ENCODE measurements around the gene PPP6R3. TPM values are rescaled to one million over a fixed set of nuclear protein-coding genes. Genes with fewer than 3 reads are reported as not detected.

The PPP6R3 gene
- polyA plus RNA-seq, 1 donor from 2014 or later: 111 TPM

DNA sequence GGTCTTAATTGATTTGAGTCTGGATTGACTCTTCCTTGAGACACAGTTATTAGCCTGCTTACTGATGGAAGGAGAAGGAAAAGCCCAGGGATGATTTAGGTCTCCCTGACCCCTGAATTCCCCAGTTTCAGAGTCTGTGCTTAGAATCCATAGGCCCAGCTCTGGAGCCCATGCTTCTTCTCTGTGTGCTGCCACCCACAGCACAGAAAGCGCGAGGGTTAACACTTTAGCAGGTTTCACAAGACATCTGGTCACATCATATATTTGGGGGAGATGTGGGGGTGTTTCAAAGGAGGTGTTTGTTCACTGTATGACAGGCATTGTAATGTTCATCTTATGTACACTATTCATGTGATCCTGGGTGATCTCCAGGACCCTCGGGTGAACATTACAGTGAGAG lies 107.0 kb downstream of the PPP6R3 start:
- no peaks in the 10 kb centered on the region for H3K9me3 ChIP-seq (ENCODE audit: low read length)
- no peak overlapping the region for H2AFZ ChIP-seq (ENCODE audit: low read depth, low read length)
- no peaks in the 10 kb centered on the region for H3K36me3 ChIP-seq (ENCODE audit: insufficient read depth, low read length)
- no peaks in the 10 kb centered on the region for H3F3A ChIP-seq (ENCODE audit: insufficient read depth, low read length, poor library complexity, severe bottlenecking)
- no peak for TF ChIP-seq MXI1 (conservative IDR thresholded peaks at IDR 0.05; ENCODE audit: poor library complexity, severe bottlenecking)
- TF ChIP-seq, protein P1, sequence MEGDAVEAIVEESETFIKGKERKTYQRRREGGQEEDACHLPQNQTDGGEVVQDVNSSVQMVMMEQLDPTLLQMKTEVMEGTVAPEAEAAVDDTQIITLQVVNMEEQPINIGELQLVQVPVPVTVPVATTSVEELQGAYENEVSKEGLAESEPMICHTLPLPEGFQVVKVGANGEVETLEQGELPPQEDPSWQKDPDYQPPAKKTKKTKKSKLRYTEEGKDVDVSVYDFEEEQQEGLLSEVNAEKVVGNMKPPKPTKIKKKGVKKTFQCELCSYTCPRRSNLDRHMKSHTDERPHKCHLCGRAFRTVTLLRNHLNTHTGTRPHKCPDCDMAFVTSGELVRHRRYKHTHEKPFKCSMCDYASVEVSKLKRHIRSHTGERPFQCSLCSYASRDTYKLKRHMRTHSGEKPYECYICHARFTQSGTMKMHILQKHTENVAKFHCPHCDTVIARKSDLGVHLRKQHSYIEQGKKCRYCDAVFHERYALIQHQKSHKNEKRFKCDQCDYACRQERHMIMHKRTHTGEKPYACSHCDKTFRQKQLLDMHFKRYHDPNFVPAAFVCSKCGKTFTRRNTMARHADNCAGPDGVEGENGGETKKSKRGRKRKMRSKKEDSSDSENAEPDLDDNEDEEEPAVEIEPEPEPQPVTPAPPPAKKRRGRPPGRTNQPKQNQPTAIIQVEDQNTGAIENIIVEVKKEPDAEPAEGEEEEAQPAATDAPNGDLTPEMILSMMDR (IDR thresholded peaks at IDR 0.05; ENCODE audit: poor library complexity, severe bottlenecking): no peak
- no peak for TF ChIP-seq TAF1 (IDR thresholded peaks at IDR 0.05; ENCODE audit: low read depth)
- TF ChIP-seq EP300 (conservative IDR thresholded peaks at IDR 0.05; ENCODE audit: poor library complexity, severe bottlenecking): no peak
- TF ChIP-seq RAD21 (conservative IDR thresholded peaks at IDR 0.05): no peak
- TF ChIP-seq POLR2AphosphoS5 (IDR thresholded peaks at IDR 0.05): no peak
- TF ChIP-seq, protein P2, sequence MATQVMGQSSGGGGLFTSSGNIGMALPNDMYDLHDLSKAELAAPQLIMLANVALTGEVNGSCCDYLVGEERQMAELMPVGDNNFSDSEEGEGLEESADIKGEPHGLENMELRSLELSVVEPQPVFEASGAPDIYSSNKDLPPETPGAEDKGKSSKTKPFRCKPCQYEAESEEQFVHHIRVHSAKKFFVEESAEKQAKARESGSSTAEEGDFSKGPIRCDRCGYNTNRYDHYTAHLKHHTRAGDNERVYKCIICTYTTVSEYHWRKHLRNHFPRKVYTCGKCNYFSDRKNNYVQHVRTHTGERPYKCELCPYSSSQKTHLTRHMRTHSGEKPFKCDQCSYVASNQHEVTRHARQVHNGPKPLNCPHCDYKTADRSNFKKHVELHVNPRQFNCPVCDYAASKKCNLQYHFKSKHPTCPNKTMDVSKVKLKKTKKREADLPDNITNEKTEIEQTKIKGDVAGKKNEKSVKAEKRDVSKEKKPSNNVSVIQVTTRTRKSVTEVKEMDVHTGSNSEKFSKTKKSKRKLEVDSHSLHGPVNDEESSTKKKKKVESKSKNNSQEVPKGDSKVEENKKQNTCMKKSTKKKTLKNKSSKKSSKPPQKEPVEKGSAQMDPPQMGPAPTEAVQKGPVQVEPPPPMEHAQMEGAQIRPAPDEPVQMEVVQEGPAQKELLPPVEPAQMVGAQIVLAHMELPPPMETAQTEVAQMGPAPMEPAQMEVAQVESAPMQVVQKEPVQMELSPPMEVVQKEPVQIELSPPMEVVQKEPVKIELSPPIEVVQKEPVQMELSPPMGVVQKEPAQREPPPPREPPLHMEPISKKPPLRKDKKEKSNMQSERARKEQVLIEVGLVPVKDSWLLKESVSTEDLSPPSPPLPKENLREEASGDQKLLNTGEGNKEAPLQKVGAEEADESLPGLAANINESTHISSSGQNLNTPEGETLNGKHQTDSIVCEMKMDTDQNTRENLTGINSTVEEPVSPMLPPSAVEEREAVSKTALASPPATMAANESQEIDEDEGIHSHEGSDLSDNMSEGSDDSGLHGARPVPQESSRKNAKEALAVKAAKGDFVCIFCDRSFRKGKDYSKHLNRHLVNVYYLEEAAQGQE (IDR thresholded peaks at IDR 0.05; ENCODE audit: borderline replicate concordance): no peak
- no peak for TF ChIP-seq EZH2 (IDR thresholded peaks at IDR 0.05; ENCODE audit: borderline replicate concordance, insufficient read depth, low read length, poor library complexity, severe bottlenecking)
- no peak for TF ChIP-seq SMC3 (conservative IDR thresholded peaks at IDR 0.05; ENCODE audit: poor library complexity)
- H3K9me2 ChIP-seq (ENCODE audit: insufficient read depth, low read length): no peaks in the 10 kb centered on the region
- no peak overlapping the region for H3K4me3 ChIP-seq (ENCODE audit: low read length)
- H4K20me1 ChIP-seq (ENCODE audit: insufficient read depth): no peaks in the 10 kb centered on the region
- H3K4me2 ChIP-seq (ENCODE audit: low read length): no peak overlapping the region
- no peak overlapping the region for H3K9ac ChIP-seq (ENCODE audit: low read length)
- H3K27ac ChIP-seq (ENCODE audit: low read length): no peak overlapping the region
- no peaks in the 10 kb centered on the region for H3K27me3 ChIP-seq (ENCODE audit: insufficient read depth, low read depth, low read length)
- H3K79me2 ChIP-seq (replicated peaks; ENCODE audit: insufficient read depth, low read length): no peaks in the 10 kb centered on the region

DNA sequence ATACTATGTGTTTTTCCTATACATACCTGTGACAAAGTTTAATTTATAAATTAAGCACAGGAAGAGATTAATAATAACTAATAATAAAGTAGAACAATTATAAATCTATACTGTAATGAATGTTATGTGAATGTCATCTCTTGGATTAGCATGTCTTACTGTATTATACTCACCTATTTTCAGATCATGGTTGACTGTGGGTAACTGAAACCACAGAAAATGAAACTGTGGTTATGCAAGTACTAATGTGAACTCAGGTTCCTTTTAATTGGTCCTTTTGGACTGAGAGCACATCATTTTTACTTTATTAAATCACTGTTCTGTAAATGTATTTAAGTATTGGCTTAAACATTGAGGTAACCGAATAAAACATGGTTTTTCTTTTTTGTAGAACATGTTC lies 108.8 kb downstream of the PPP6R3 start:
- Histone ChIP-seq H4K20me1 (ENCODE audit: insufficient read depth) (no peaks in the 10 kb centered on the region), H3K4me3 (ENCODE audit: low read length) (no peak overlapping the region), H3F3A (ENCODE audit: insufficient read depth, low read length, poor library complexity, severe bottlenecking) (no peaks in the 10 kb centered on the region), H2AFZ (ENCODE audit: low read depth, low read length) (no peak overlapping the region), H3K36me3 (ENCODE audit: insufficient read depth, low read length) (no peaks in the 10 kb centered on the region), H3K9me3 (ENCODE audit: low read length) (no peaks in the 10 kb centered on the region), H3K9me2 (ENCODE audit: insufficient read depth, low read length) (no peaks in the 10 kb centered on the region), H3K27me3 (ENCODE audit: insufficient read depth, low read depth, low read length) (no peaks in the 10 kb centered on the region), H3K79me2 (replicated peaks; ENCODE audit: insufficient read depth, low read length) (no peaks in the 10 kb centered on the region), H3K4me2 (ENCODE audit: low read length) (no peak overlapping the region), H3K9ac (ENCODE audit: low read length) (no peak overlapping the region), H3K27ac (ENCODE audit: low read length) (no peak overlapping the region)
- TF ChIP-seq SMC3 (conservative IDR thresholded peaks at IDR 0.05; ENCODE audit: poor library complexity) (no peak), EP300 (conservative IDR thresholded peaks at IDR 0.05; ENCODE audit: poor library complexity, severe bottlenecking) (no peak), POLR2AphosphoS5 (IDR thresholded peaks at IDR 0.05) (no peak)

DNA sequence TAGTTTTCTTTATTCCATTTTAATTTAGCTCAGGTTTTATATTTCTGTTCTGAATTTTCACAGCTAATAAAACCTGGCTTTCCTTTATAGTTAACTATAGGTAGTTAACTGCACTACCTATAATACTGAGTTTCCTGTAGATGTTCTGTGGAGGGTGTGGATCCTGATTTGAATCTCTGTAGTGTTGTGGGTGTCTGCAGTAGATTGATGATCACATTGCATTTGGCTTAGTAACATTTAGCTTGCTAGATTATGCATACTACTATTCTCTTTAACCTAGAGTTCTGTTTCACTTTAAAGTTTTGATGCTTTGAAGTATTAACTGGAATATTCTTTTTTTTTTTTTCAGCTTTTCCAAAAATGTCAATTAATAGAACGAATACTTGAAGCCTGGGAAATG lies 110.1 kb downstream of the PPP6R3 start:
- Histone ChIP-seq H3F3A (ENCODE audit: insufficient read depth, low read length, poor library complexity, severe bottlenecking) (no peaks in the 10 kb centered on the region), H3K9ac (ENCODE audit: low read length) (no peak overlapping the region), H3K27me3 (ENCODE audit: insufficient read depth, low read depth, low read length) (no peaks in the 10 kb centered on the region), H3K36me3 (ENCODE audit: insufficient read depth, low read length) (no peaks in the 10 kb centered on the region), H3K9me3 (ENCODE audit: low read length) (no peaks in the 10 kb centered on the region), H3K4me3 (ENCODE audit: low read length) (no peak overlapping the region), H2AFZ (ENCODE audit: low read depth, low read length) (no peak overlapping the region), H3K4me2 (ENCODE audit: low read length) (no peak overlapping the region), H3K27ac (ENCODE audit: low read length) (no peak overlapping the region), H4K20me1 (ENCODE audit: insufficient read depth) (no peaks in the 10 kb centered on the region), H3K9me2 (ENCODE audit: insufficient read depth, low read length) (no peaks in the 10 kb centered on the region), H3K79me2 (replicated peaks; ENCODE audit: insufficient read depth, low read length) (no peaks in the 10 kb centered on the region)
- TF ChIP-seq MXI1 (conservative IDR thresholded peaks at IDR 0.05; ENCODE audit: poor library complexity, severe bottlenecking) (no peak), EZH2 (IDR thresholded peaks at IDR 0.05; ENCODE audit: borderline replicate concordance, insufficient read depth, low read length, poor library complexity, severe bottlenecking) (no peak), RAD21 (conservative IDR thresholded peaks at IDR 0.05) (no peak)
- TF ChIP-seq, protein P2 (IDR thresholded peaks at IDR 0.05; ENCODE audit: borderline replicate concordance): no peak

All from neural cell (in vitro differentiated cells).